ENCODE results near the gene RMDN2. TPM values are rescaled to one million over a fixed set of nuclear protein-coding genes. Genes with fewer than 3 reads are reported as not detected.

The RMDN2 gene
- polyA plus RNA-seq, 3 donors, result 7.0 to 14.3 (median 10.7) TPM

DNA sequence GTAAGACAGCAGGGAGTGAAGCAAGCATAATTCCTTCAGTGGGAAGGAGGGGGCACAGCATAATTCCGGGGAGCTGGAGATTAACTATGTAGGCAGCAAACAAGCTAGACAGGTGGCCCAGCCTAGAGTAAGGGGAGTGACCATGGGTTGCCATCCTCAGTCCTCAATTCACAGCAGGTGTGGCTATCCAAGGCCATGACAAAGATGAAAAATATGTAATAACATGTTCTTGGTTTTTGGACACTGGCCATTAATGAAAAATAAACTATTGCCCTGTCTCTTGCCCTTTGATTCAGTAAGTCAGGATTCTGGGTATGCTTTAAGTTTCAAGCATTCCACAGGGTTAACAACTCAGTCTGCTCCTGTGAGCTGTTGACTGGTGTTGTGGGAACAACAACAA is 85.9 kb downstream of the RMDN2 start:
- Histone ChIP-seq H3K4me3 (replicated peaks in 1 of 3; ENCODE audit: low read depth in 2 of 3, low read length in 3 of 3) (no peak overlapping the region), H2AFZ (ENCODE audit: insufficient read depth, low read depth, low read length, poor library complexity, severe bottlenecking) (no peak overlapping the region), H4K20me1 (ENCODE audit: insufficient read depth, low read length) (no peaks in the 10 kb centered on the region), H3K27me3 (ENCODE audit: control insufficient read depth in 2 of 2, insufficient read depth in 2 of 2, low read length in 2 of 2) (no peaks in the 10 kb centered on the region), H3K36me3 (replicated peaks in 1 of 2; ENCODE audit: control insufficient read depth in 1 of 2, insufficient read depth in 2 of 2, low read length in 2 of 2) (peaks cover 2 to 26% of the 10 kb centered on the region in 2 donors), H3K9ac (ENCODE audit: insufficient read depth, low read length, poor library complexity, severe bottlenecking) (no peak overlapping the region), H3K27ac (ENCODE audit: low read depth in 1 of 2, low read length in 2 of 2) (no peak overlapping the region), H3K4me1 (ENCODE audit: control insufficient read depth in 1 of 2, insufficient read depth in 2 of 2, low read length in 2 of 2) (no peaks in the 10 kb centered on the region), H3K79me2 (ENCODE audit: insufficient read depth, low read length) (no peaks in the 10 kb centered on the region), H3K9me3 (replicated peaks in 1 of 2; ENCODE audit: control insufficient read depth in 1 of 2, insufficient read depth in 1 of 2, low read length in 2 of 2) (no peaks in the 10 kb centered on the region), H3K4me2 (replicated peaks; ENCODE audit: extremely low read depth, low read length, poor library complexity, severe bottlenecking) (no peak overlapping the region)
- peaks cover 1 to 13% (median 5%) of the 10 kb centered on the region in 7 donors for H3K9me3 Mint-ChIP-seq
- H3K4me1 Mint-ChIP-seq, result peaks cover 1% of the 10 kb centered on the region
- WGBS (ENCODE audit: insufficient coverage), result 100% methylated on average over 1 of the region's 1 CpG
- intact Hi-C loops (cut with micrococcal nuclease), result no loop called here
- peaks cover 42 to 55% of the 10 kb centered on the region in 2 donors for H3K36me3 Mint-ChIP-seq
- H3K27ac Mint-ChIP-seq, result no peak overlapping the region
- DNase-seq, result no peak
- no peak overlapping the region for H3K4me3 Mint-ChIP-seq
- H3K27me3 Mint-ChIP-seq (ENCODE audit: low read depth in 3 of 3), result peaks cover 0 to 2% (median 0%) of the 10 kb centered on the region in 3 donors
- TF ChIP-seq, protein P1, sequence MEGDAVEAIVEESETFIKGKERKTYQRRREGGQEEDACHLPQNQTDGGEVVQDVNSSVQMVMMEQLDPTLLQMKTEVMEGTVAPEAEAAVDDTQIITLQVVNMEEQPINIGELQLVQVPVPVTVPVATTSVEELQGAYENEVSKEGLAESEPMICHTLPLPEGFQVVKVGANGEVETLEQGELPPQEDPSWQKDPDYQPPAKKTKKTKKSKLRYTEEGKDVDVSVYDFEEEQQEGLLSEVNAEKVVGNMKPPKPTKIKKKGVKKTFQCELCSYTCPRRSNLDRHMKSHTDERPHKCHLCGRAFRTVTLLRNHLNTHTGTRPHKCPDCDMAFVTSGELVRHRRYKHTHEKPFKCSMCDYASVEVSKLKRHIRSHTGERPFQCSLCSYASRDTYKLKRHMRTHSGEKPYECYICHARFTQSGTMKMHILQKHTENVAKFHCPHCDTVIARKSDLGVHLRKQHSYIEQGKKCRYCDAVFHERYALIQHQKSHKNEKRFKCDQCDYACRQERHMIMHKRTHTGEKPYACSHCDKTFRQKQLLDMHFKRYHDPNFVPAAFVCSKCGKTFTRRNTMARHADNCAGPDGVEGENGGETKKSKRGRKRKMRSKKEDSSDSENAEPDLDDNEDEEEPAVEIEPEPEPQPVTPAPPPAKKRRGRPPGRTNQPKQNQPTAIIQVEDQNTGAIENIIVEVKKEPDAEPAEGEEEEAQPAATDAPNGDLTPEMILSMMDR (IDR thresholded peaks at IDR 0.05), result no peak

DNA sequence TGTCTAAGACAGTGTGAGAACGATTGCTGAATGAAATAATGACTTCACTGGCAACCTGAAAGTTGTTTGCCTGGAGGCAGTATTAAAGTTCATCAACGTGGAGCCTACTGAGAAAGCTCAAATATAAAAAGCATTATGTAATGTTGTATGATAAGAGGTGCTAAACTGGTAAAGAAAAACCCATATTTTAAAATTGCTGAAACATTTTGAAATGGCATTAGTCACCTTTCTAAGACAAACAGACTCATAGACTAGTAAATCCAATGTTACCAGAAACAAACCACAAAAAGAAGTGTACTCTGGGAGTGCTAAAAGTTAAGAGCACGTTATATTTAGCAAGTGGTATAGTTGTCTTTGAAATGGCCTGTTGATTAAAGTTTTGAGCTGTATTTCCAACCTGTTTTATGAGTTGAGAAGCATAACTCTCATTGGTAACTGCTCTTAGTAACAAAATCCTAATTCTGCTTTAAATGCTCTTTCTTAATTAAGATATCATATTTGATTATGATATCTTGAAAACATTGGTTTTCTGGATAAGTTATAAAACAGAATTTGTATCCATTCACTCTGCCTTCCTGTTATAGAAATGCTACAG is 88.2 kb downstream of the RMDN2 start:
- peaks cover 0 to 6% (median 1%) of the 10 kb centered on the region in 7 donors for H3K9me3 Mint-ChIP-seq
- peaks cover 0 to 2% (median 0%) of the 10 kb centered on the region in 3 donors for H3K27me3 Mint-ChIP-seq (ENCODE audit: low read depth in 3 of 3)
- 88% methylated on average over 1 of the region's 3 CpGs for WGBS (ENCODE audit: insufficient coverage)
- no peak overlapping the region for H3K27ac Mint-ChIP-seq
- Histone ChIP-seq H3K4me1 (ENCODE audit: control insufficient read depth in 1 of 2, insufficient read depth in 2 of 2, low read length in 2 of 2) (no peaks in the 10 kb centered on the region), H3K4me2 (replicated peaks; ENCODE audit: extremely low read depth, low read length, poor library complexity, severe bottlenecking) (no peak overlapping the region), H3K79me2 (ENCODE audit: insufficient read depth, low read length) (no peaks in the 10 kb centered on the region), H3K36me3 (replicated peaks in 1 of 2; ENCODE audit: control insufficient read depth in 1 of 2, insufficient read depth in 2 of 2, low read length in 2 of 2) (peaks cover 2 to 26% of the 10 kb centered on the region in 2 donors), H2AFZ (ENCODE audit: insufficient read depth, low read depth, low read length, poor library complexity, severe bottlenecking) (no peak overlapping the region), H4K20me1 (ENCODE audit: insufficient read depth, low read length) (no peaks in the 10 kb centered on the region), H3K4me3 (replicated peaks in 1 of 3; ENCODE audit: low read depth in 2 of 3, low read length in 3 of 3) (no peak overlapping the region), H3K27ac (ENCODE audit: low read depth in 1 of 2, low read length in 2 of 2) (no peak overlapping the region), H3K9me3 (replicated peaks in 1 of 2; ENCODE audit: control insufficient read depth in 1 of 2, insufficient read depth in 1 of 2, low read length in 2 of 2) (no peaks in the 10 kb centered on the region), H3K9ac (ENCODE audit: insufficient read depth, low read length, poor library complexity, severe bottlenecking) (no peak overlapping the region), H3K27me3 (ENCODE audit: control insufficient read depth in 2 of 2, insufficient read depth in 2 of 2, low read length in 2 of 2) (no peaks in the 10 kb centered on the region)
- TF ChIP-seq, protein P1 (IDR thresholded peaks at IDR 0.05), result no peak
- intact Hi-C loops (cut with micrococcal nuclease), result no loop called here
- no peak overlapping the region for H3K4me3 Mint-ChIP-seq
- H3K4me1 Mint-ChIP-seq, result peaks cover 3% of the 10 kb centered on the region
- peaks cover 39 to 47% of the 10 kb centered on the region in 2 donors for H3K36me3 Mint-ChIP-seq
- DNase-seq, result no peak

Data from CD14-positive monocyte (primary cell).